ENCODE data around the gene SMIM12.

DNA sequence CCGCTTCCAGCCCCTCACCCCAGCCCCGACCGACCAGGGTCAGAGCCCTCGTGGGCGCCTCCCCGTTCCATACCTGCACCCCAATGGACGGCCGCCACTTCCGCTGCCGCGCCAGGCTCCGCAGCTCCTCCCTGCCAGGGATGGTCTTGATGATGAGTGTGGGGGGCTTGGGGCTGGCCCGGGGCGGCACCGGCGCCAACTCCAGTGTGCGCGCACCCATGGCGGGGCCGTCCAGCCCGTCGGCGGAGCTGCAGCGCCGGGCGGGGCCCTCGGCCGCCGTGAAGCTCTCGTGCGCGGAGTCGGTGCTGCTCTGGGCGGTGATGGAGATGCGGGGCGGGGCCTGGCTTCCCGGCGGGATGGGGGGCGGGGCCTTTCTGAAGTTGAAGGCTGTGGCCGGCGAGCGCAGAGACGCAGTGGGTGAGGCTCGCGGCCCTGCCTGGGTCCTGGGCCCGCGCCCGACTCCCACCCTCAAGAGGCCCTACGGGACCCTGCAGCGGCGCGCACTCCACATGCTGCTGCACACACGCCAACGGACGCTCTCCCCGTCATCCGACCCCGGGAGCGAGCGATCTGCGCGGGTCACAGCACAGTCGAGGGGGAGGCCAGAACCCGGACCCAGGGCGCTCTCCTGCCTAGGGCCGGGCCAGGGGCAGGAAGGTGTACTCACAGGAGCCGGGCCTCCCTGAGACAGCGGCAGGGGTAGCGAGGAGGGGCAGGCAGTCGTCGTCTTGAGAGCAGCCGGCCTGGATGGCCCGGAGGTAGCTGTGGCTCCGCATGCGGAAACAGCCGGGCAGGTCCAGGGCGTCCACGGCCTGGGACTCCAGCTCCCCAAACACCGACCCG lies 26.1 kb upstream of the SMIM12 start:
- TF ChIP-seq, protein P1, sequence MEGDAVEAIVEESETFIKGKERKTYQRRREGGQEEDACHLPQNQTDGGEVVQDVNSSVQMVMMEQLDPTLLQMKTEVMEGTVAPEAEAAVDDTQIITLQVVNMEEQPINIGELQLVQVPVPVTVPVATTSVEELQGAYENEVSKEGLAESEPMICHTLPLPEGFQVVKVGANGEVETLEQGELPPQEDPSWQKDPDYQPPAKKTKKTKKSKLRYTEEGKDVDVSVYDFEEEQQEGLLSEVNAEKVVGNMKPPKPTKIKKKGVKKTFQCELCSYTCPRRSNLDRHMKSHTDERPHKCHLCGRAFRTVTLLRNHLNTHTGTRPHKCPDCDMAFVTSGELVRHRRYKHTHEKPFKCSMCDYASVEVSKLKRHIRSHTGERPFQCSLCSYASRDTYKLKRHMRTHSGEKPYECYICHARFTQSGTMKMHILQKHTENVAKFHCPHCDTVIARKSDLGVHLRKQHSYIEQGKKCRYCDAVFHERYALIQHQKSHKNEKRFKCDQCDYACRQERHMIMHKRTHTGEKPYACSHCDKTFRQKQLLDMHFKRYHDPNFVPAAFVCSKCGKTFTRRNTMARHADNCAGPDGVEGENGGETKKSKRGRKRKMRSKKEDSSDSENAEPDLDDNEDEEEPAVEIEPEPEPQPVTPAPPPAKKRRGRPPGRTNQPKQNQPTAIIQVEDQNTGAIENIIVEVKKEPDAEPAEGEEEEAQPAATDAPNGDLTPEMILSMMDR (IDR thresholded peaks at IDR 0.05) = no peak
- no peak for TF ChIP-seq POLR2A (IDR thresholded peaks at IDR 0.05)
